ENCODE data around the gene YWHAG. TPM values are rescaled to one million over a fixed set of nuclear protein-coding genes. Genes with fewer than 3 reads are reported as not detected.
A peak's percentile ranks its signal among the peaks of the same experiment; 100 is the strongest.
"Not testable (repeated sequence)": the region's sequence is repeated elsewhere in the genome, so short reads cannot be mapped to it uniquely, and the experiment has no call there.

Gene YWHAG
- polyA plus RNA-seq, 1 donor = 199 TPM

- DNase-seq = no peak
Measured at GRCh38 chr7:76377186-76377918, 18.6 kb upstream of the YWHAG start.

DNA sequence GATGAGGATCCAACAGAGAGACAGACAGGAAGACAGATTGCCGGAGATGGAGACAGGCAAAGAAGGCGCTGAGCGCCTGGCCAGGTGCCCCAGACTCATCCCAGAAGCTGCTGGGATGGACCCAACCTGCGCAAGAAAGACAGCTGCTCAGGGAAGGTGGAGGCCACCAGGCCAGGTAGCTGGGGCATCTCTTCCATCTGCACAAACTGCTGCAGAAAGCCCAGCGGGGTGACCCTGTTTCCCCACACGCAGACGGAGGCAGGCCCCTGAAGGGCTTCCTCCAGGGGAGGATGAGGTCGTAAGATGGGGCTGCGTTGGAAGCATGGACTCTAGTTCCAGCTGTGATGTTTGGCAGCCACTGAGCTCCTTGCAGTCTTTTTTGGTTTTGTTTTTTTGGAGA lies 16.5 kb upstream of the YWHAG start:
- DNase-seq = no peak

DNA sequence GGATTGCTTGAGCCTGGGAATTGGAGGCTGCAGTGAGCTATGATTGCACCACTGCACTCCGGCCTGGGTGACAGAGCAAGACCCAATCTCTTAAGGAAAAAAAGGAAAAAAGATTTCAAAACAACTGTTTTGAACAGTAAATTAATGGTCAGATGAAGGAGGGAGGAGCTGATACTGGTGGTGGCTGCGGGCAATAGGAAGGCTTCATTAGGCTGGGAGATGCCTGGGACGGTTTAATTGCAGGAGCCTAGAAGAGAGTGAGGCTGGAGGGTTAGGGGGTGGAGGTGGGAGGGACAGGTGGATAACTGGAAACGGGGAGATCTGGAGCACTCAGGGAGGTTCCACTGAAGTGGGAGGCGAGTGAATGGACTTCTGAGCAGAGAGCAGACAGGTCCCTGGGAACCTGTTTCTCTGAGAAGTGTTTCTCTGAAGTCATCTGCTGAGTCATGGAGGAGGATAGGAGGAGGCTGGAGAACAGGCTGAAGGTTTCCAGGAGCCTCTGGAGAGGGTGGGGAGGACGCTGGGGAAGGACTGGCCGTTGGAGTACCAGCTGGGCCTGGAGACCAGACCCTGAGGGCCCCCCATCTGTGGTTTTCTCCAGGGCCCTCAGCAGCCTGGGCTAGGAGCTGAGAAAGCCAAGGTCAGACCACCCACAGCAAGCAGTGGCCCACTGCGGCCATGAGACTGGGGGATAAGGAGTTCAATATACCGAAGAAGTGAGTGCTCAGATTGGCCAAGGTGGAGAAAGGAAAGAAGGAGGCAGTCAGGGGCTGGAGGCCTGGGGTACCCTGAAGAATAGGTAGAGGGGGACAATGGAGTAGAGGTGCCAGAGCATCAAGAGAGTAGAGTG lies 14.4 kb upstream of the YWHAG start:
- DNase-seq = no peak

DNA sequence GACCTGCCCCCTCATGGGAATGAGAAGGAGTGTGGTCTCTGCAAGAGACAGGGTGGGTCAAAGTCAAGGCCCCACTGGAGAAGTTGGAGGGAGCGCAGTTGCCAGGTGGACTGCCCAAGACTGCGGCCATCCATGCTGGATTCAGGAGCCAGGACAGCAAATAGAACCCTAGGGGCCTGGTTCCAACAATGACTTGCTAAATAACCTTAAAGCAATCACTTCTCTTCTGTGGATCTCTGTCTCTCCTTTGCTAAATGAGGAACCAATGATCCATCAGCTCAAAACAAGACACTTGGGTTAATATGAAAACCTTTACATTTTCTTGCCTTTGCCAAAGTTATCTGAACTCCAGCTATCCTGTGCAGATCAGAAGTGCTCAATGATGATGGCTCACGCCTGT lies 12.6 kb upstream of the YWHAG start:
- DNase-seq = no peak

GRCh38 chr7:76369018-76369417 lies 10.2 kb upstream of the YWHAG start:
- DNase-seq = no peak

- no peak for DNase-seq
Measured at GRCh38 chr7:76368190-76368589, 9.4 kb upstream of the YWHAG start.

DNA sequence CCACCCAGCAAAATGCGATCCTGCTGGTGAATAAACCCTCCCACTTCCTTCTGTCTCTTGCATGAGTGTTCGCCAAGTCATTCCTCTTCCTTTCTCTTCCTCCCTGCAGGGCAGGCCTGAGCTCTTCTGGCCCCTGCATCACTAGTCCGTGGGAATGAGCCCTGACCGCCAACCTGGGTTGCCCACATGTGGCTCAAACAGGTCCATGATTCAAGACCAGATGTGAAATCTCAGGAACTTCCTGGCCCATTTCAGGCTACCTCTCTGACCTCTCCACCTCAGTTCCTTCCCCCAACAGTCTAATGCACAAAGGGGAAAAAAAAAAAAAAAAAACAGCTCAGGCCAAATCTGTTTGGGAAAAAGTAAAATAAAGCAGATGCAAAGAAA lies 5.4 kb upstream of the YWHAG start:
- DNase-seq = peak; percentile 41

DNA sequence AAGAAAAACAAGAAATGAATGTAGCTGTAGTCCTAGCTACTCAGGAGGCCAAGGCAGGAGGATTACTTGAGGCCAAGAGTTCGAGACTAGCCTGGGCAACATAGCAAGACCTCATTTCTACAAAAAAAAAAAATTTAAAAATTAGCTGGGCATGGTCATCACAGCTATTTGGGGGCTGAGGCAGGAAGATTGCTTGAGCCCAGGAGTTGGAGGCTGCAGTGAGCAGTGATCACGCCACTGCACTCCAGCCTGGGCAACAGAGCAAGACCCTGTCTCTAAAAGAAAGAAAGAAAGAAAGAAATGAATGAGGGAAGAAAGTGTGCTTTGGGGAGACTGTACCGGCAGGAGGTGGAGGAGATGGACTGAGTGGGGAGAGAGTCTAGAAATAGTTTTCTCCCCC lies 5.0 kb upstream of the YWHAG start:
- not testable (repeated sequence) for DNase-seq

GRCh38 chr7:76359978-76360638 lies 1.3 kb upstream of the YWHAG start:
- DNase-seq = no peak

- peak; percentile 98 for DNase-seq
Measured at GRCh38 chr7:76359111-76359977, 553 bp upstream of the YWHAG start.

GRCh38 chr7:76358011-76358480 lies 745 bp downstream of the YWHAG start:
- peak; percentile 73 for DNase-seq

GRCh38 chr7:76357475-76358010 lies 1.2 kb downstream of the YWHAG start:
- DNase-seq = no peak

- DNase-seq = no peak
Measured at GRCh38 chr7:76356823-76357222, 2.0 kb downstream of the YWHAG start.

DNA sequence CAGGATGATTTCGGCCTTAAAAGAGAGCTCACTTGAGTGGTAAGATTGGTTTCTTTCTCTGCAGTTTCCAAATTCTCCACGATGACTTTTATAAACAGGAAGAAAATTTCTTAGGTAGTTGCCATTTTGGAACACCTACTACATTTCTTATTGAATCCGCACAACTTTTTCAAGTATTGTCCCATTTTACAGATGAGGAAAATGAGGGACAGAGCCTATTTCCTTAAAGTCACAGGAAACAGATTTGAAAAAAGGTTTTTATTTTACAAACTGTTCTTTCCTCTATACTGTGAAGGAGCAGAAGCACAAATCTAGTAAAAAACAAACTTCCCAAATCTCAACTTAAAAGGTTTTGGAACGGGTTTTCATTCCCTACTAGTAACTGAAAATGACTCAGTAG lies 2.7 kb downstream of the YWHAG start:
- no peak for DNase-seq

DNA sequence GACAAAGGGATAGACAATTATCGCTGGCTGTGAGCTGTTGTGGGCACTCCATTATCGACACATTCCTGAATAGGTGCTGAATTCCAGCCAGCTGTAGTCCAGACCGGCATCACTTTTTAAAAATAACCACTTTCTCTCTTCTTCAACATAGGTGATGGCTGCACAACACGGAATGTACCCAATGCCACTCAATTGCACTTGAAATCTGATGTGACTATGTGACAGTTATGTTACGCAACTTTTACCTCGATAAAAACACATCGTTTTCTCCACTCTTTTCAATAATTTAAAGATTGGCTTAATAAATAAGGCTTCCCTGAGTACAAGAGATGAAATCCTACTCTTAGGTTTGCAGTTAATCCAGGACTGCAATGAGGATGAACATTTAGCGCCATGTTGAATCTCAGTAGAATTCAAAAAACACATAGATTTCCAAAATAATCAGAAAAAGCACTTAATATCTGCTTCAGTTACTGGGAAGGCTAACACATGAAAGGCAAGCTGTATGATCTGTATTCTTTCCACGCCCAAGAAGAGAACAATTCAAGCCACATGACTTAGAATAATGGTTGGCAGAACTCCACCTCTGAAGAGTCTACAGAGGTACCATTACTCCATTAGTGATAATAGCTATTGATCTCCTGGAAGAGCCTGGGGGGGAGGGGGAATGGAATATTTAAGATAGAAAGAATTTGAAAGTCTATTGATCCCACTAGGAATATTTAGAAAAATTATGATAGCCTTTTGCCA lies 3.6 kb downstream of the YWHAG start:
- no peak for DNase-seq

GRCh38 chr7:76354516-76354915 lies 4.3 kb downstream of the YWHAG start:
- DNase-seq = no peak

- DNase-seq = no peak
Measured at GRCh38 chr7:76353744-76354143, 5.0 kb downstream of the YWHAG start.

DNA sequence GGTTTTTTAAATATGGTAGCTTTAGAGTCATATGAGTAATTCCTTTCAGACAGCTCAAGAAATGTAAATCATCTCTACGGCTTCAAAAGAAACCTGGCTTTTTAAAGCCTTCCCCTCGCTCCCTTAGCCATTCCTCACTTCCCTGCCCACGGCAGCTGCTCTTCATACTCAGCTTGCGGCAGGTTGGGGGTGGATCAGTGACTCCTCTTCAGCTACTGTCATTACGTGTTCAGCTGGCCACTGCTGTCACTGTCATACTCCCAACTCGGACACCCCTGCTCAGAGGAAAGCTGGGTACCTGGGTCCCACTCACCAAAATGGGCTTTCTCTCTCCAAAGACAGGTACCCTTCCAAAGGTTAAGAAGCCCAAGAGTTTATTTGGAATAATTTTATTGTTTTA lies 6.6 kb downstream of the YWHAG start:
- DNase-seq = no peak

DNA sequence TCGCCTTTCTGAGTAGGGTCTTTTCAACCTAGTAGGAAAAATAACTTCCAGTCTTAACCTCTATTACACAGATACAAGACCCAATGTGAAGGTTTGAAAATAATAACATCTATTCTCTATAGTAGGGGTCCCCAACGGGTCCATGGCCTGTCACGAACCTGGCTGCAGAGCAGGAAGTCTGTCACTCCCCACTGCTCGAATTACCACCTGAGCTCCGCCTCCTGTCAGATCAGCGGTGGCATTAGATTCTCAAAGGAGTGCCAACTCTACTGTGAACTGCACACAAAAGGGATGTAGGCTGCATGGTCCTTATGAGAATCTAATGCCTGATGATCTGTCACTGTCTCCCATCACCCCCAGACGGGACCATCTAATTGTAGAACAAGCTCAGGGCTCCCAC lies 7.4 kb downstream of the YWHAG start:
- no peak for DNase-seq

DNA sequence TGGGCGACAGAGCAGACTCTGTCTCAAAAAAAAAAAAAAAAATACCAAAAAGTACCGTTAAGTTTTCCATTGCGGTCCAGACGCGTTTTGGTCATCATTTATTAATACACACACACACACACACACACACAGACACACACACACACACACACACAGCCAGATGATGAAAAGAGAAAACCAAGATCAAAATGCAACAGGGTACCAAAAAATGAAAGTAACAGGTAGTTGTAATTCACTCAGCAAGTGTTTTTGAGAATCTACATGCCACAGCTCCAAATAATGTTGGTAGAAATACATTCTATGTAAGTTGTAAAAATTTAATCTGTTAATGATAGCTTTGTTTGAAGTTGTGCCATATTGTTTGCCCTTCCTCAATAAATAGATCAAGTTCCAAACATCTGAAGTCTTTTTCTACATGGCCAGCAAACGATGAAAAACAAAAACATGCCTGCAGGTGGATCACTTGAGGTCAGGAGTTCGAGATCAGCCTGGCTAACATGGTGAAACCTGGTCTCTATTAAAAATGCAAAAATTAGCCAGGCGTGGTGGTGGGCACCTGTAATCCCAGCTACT lies 9.4 kb downstream of the YWHAG start:
- no peak for DNase-seq

DNA sequence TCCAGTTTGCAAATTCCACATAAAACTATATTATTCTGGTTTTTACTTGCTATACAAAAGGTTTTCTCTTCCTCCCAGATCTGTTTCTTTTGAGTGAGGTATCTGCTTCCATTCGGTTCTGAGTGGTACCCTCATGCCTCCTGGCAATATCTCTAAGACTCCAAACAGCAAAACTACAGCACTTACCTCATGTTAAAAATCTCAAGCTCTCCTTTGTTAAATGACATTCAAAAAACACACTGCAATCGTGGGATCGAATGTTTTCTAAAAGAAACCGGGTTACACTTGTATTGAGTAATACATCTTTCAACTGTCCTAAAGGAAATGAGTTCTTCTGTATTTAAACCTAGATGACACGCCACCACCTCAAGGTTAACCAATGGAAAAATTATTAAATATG lies 11.1 kb downstream of the YWHAG start:
- DNase-seq = no peak
